Neural progenitor cell (in vitro differentiated cells): ENCODE data around the gene WLS.

ENCODE experiments used
- CTCF ChIP-seq: fragments of 200-600 bp; sonication (generic); IDR thresholded peaks from 2 replicates; pipeline ENCODE4 v1.5.1; 2017; ENCODE audit warnings: antibody characterized with exemption, mild to moderate bottlenecking
- EZH2 ChIP-seq: fragments of 200-600 bp; sonication (generic); IDR thresholded peaks from 2 replicates; pipeline ENCODE4 v1.6.1; 2017; ENCODE audit warnings: antibody characterized with exemption, mild to moderate bottlenecking, moderate library complexity
- EZH2phosphoT487 ChIP-seq: fragments of 200-600 bp; sonication (generic); IDR thresholded peaks from 2 replicates; pipeline ENCODE4 v1.6.1; 2017; ENCODE audit warnings: antibody characterized with exemption

GRCh38 chr1:68225781-68226180 is 6.5 kb downstream of the WLS start:
- no peak for TF ChIP-seq CTCF
- no peak for TF ChIP-seq EZH2
- TF ChIP-seq EZH2phosphoT487 = no peak
